Fibroblast of lung (primary cell): ENCODE results near the gene SELL.
"Not testable (repeated sequence)": the region's sequence is repeated elsewhere in the genome, so short reads cannot be mapped to it uniquely, and the experiment has no call there.

Experiments used
- EZH2 ChIP-seq: IDR thresholded peaks from 2 replicates; pipeline ENCODE4 v1.5.1; 2012; ENCODE audit warnings: low read length, control low read depth, mild to moderate bottlenecking; ENCODE audit errors: missing control alignments
- TF ChIP-seq, protein P1 (sequence below), 2 donors: IDR thresholded peaks in 1 of 2; conservative IDR thresholded peaks in 1 of 2; 1 replicate in 1 of 2; 2 replicates in 1 of 2; pipeline ENCODE4 v1.5.1; 2011 to 2012; ENCODE audit warnings: low read length in 2 of 2, control low read depth in 1 of 2, inconsistent platforms in 1 of 2, low read depth in 1 of 2, mild to moderate bottlenecking in 1 of 2

GRCh38 chr1:169688377-169688776 is 23.0 kb downstream of the SELL start:
- TF ChIP-seq, protein P1, sequence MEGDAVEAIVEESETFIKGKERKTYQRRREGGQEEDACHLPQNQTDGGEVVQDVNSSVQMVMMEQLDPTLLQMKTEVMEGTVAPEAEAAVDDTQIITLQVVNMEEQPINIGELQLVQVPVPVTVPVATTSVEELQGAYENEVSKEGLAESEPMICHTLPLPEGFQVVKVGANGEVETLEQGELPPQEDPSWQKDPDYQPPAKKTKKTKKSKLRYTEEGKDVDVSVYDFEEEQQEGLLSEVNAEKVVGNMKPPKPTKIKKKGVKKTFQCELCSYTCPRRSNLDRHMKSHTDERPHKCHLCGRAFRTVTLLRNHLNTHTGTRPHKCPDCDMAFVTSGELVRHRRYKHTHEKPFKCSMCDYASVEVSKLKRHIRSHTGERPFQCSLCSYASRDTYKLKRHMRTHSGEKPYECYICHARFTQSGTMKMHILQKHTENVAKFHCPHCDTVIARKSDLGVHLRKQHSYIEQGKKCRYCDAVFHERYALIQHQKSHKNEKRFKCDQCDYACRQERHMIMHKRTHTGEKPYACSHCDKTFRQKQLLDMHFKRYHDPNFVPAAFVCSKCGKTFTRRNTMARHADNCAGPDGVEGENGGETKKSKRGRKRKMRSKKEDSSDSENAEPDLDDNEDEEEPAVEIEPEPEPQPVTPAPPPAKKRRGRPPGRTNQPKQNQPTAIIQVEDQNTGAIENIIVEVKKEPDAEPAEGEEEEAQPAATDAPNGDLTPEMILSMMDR (conservative IDR thresholded peaks at IDR 0.05 in 1 of 2, IDR thresholded peaks at IDR 0.05 in 1 of 2; ENCODE audit: low read depth in 1 of 2, low read length in 2 of 2): not testable (repeated sequence)
- TF ChIP-seq EZH2: not testable (repeated sequence)
